ENCODE data around the gene TUBA8.

- TF ChIP-seq CTCF (IDR thresholded peaks at IDR 0.05; ENCODE audit: low read length): no peak
- TF ChIP-seq EZH2 (IDR thresholded peaks at IDR 0.05; ENCODE audit: borderline replicate concordance, low read length): no peak
Measured at GRCh38 chr22:18093661-18094060, 16.9 kb upstream of the TUBA8 start.
